Hypothalamus (tissue), 51 donors: ENCODE data around the gene IDH3G.

Experiments
- DNase-seq, 51 donors: peaks; one replicate each; lab custom pipeline; 2025; lab: John Stamatoyannopoulos, UW

The IDH3G gene

GRCh38 chrX:153773741-153774575 lies 20.2 kb downstream of the IDH3G start:
- DNase-seq, result no peak

DNA sequence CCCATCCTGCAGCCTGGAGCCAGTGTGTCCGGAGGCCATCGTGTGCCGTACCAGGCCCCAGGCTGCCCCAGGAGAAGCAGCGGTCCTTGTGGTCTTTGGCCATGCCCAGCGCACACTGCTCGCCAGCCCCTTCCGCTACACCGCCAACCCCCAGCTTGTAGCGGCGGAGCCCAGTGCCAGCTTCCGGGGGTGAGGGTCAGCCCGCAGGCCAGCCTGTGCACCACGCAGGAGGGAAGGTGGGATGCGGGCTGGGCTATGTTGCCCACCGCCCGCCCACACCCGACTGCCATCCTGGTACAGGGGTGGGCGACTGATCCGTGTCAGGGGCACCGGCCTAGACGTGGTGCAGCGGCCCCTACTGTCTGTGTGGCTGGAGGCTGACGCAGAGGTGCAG lies 21.0 kb downstream of the IDH3G start:
- DNase-seq, result no peak

GRCh38 chrX:153772316-153773217 lies 21.6 kb downstream of the IDH3G start:
- no peak for DNase-seq

- no peak for DNase-seq
These were observed 22.5 kb downstream of the IDH3G start for GRCh38 chrX:153771415-153772315.

DNA sequence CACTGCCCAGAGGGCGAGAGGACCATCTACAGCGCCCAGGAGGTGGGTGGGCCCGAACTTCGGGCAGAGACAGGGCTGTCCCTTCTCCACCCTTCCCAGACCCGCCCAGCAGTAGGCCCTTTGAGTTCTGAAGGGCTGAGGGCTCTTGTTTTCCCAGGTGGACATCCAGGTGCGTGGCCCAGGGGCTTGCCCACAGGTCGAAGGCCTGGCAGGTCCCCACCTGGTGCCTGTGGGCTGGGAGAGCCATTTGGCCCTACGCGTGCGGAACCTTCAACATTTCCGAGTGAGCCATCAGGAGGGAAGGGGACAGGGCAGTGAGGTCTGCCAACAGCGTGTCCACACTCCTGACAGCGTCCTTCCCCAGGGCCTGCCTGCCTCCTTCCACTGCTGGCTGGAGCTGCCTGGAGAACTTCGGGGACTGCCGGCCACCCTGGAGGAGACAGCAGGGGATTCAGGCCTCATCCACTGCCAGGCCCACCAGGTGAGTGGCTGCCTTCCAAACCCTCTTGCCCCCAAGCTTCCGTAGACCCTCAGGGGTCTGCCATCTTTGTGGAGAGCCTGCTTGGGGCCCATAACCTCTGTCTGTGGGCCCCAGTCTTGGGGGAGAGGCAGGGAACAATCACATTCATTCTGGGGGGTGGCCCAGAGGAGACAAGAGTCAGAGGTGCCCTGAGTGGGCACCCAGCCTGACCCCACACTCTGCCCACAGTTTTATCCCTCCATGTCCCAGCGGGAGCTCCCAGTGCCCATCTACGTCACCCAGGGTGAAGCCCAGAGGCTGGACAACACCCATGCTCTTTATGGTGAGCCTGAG lies 23.4 kb downstream of the IDH3G start:
- no peak for DNase-seq

- peak in 2 of 51 donors; percentile 11 to 19 for DNase-seq
These were observed 24.1 kb downstream of the IDH3G start for GRCh38 chrX:153769865-153770600.

DNA sequence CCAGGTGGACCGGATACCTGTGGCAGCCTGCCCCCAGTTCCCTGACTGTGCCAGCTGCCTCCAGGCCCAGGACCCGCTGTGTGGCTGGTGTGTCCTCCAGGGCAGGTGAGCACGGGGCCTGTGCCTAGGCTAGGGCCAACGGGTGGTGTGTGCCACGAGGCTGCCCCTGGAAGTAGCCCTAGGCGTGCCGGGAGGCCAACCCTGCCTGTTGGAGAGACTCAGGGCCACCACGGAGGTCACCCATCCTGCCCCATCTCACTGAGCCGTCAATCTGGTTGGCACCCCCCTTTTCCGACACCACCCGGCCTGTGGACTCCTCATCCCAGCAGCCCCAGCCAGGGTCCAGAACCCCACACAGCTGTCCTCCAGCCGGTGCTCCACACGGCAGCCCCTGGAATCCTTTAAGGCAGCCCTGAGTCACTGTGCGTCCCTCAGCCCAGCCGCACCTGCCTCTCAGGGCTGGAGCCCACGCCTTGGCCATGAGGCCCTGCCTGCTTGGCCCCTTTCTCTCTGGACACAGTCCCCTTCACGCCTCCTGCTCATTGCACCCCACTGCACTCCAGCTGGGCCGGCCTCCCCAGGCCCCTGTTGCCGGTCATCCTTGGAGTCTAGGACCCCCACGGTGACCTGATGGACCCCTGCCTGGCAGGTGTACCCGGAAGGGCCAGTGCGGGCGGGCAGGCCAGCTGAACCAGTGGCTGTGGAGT lies 24.9 kb downstream of the IDH3G start:
- DNase-seq, result no peak

DNA sequence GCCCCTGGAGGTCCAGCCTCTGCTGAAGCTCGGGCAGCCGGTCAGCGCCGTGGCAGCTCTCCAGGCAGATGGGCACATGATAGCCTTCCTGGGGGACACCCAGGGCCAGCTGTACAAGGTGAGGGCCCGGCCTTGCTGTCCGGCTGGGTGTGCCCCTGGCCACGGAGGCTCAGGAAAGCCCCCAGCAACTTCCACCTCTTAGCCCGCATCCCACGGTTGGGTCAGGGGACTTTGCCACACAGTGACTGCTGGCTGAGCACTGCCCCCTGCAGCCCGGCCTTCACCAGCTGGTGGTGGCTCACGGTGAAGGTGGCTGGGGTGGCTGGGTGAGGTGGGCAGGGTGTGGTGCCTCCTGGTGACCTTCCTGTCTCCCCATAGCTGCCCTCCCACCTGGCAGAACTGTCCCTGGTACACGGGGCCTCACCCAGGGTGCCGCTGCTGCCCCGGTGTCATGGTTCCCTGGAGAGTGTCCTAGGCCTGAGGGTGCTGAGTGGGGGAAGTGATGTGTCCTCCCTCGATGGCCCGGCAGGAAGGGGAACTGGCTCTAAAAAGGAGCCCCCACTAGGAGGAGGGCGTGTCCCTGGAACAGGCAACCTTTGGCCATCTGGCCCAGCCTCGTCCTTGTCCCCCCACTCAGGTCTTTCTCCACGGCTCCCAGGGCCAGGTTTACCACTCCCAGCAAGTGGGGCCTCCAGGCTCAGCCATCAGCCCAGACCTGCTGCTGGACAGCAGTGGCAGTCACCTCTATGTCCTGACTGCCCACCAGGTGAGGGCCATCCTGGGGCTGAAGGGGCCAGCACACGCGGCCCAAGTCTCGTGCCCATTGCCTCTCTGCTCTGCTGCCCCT lies 25.6 kb downstream of the IDH3G start:
- no peak for DNase-seq

GRCh38 chrX:153767674-153768055 lies 26.5 kb downstream of the IDH3G start:
- DNase-seq, result no peak

GRCh38 chrX:153766871-153767673 lies 27.1 kb downstream of the IDH3G start:
- peak in 1 of 51 donors; percentile 33 for DNase-seq

- DNase-seq, result peak in 29 of 51 donors; percentile 9 to 68 (median 40)
These were observed 27.9 kb downstream of the IDH3G start for GRCh38 chrX:153766098-153766817.

DNA sequence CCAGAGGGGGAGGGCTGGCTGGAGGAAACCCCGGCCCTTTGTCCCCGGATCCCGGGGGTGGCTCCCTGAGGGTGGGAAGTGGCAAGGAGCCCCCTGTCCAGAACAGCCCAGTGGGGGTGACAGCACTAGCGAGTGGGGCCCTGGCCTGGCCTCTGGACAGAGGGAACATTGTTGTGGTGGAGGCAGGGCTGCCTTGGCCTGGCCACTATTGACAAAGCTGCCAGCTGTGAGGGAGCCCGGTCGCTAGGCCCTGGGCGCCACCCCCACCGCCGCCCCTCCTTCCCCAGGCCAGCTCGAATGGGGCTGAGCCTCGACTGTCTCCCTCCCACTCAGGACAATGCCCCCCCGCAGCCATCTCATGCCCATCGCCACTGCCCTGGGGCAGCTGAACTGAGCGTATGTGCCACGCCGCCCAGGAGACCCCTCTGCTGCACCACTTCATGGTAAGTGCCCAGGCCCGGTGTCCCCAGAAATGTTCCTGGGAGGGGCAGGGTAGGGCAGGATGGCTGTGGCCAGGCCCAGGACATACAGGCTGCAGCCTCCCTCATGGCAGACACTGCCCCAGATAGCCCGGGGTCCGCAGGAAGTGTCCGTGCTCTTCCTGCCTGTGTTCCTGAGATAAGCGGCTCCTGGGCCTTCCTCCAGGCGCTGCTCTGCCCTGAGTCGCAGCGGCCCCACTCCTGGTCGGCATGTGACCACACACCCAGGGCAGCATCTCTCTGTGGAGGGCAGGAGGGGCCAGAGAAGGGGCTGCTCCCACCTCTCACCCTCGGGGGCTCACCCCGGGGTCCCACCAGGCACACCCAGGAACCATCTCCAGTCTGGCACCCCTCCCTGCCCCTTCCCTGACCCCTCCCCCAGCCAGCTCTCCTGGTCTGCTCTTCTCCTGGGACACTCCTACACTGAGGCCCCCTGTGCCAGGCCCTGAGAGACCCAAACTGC lies 28.8 kb downstream of the IDH3G start:
- DNase-seq, result peak in 49 of 51 donors; percentile 22 to 97 (median 82)

- peak in 3 of 51 donors; percentile 47 to 73 (median 71) for DNase-seq
These were observed 29.4 kb downstream of the IDH3G start for GRCh38 chrX:153764786-153765137.

GRCh38 chrX:153763989-153764755 lies 30.0 kb downstream of the IDH3G start, which contains the start of gene PLXNB3:
TSS of gene PLXNB3 (plus strand) at chrX:153764249. CDS start at chrX:153765536, 1,287 bp downstream.
- peak in 49 of 51 donors; percentile 11 to 94 (median 72) for DNase-seq
